Spleen (tissue), 7 donors: Measurements from ENCODE around the gene KCNH5.

ENCODE experiments used
- CTCF ChIP-seq, 11 experiments: fragments of 200-600 bp in 7 of 11; fragments of 450-650 bp in 4 of 11; sonication (generic) in 4 of 11; IDR thresholded peaks in 8 of 11; conservative IDR thresholded peaks in 3 of 11; 1 replicate in 7 of 11; 2 replicates in 4 of 11; pipeline versions ENCODE4 v1.4.0 to v1.8.0; 2016 to 2021; ENCODE audit warnings: antibody characterized with exemption in 11 of 11, inconsistent platforms in 4 of 11, mild to moderate bottlenecking in 1 of 11
- POLR2A ChIP-seq, 3 donors: fragments of 450-650 bp; IDR thresholded peaks; one replicate each; pipeline ENCODE4 v1.5.1; 2017; ENCODE audit warnings: antibody characterized with exemption in 3 of 3, mild to moderate bottlenecking in 1 of 3
- donor health status: DM: no; HTN: no; CAD: no; lungs with moderate emphysema.
- donor health status: DM: no; HTN: no; CAD: no.
- donor health status: DM: no; HTN: no; CAD: no.

- TF ChIP-seq CTCF (IDR thresholded peaks at IDR 0.05 in 8 of 11, conservative IDR thresholded peaks at IDR 0.05 in 3 of 11) = no peak
- no peak for TF ChIP-seq POLR2A (IDR thresholded peaks at IDR 0.05)
These were observed 200.7 kb downstream of the KCNH5 start for GRCh38 chr14:62844546-62844945.
